HG03457 (cell line): Measurements from ENCODE around the gene DPPA5.
"Not testable (repeated sequence)": the region's sequence is repeated elsewhere in the genome, so short reads cannot be mapped to it uniquely, and the experiment has no call there.

Experiments
- ATAC-seq: cut with Tn5 transposase; IDR thresholded peaks from one replicate; pipeline ENCODE4 v1.9.1; 2021; ENCODE audit warnings: moderate number of reproducible peaks; ENCODE audit not compliant: unreplicated experiment

Gene DPPA5

GRCh38 chr6:73364549-73364948 lies 10.5 kb upstream of the DPPA5 start:
- ATAC-seq, result no peak

GRCh38 chr6:73364121-73364520 lies 10.0 kb upstream of the DPPA5 start:
- no peak for ATAC-seq

GRCh38 chr6:73363537-73363875 lies 9.4 kb upstream of the DPPA5 start:
- no peak for ATAC-seq

GRCh38 chr6:73362869-73363536 lies 8.9 kb upstream of the DPPA5 start:
- no peak for ATAC-seq

GRCh38 chr6:73362358-73362757 lies 8.3 kb upstream of the DPPA5 start, which contains the start of gene KHDC3L:
KHDC3L (plus strand) TSS chr6:73362658; CDS start chr6:73362730, 72 bp downstream.
- ATAC-seq, result no peak

- no peak for ATAC-seq
These were observed 4.8 kb downstream of the DPPA5 start for GRCh38 chr6:73349311-73349710.

- ATAC-seq, result no peak
These were observed 5.4 kb downstream of the DPPA5 start for GRCh38 chr6:73348550-73349204.

- no peak for ATAC-seq
These were observed 10.9 kb downstream of the DPPA5 start for GRCh38 chr6:73343164-73343563.

GRCh38 chr6:73342174-73342573 lies 11.9 kb downstream of the DPPA5 start:
- no peak for ATAC-seq

GRCh38 chr6:73341335-73341734 lies 12.7 kb downstream of the DPPA5 start:
- no peak for ATAC-seq

GRCh38 chr6:73340048-73340447 lies 14.0 kb downstream of the DPPA5 start:
- no peak for ATAC-seq

GRCh38 chr6:73339340-73339739 lies 14.7 kb downstream of the DPPA5 start:
- ATAC-seq, result no peak

GRCh38 chr6:73329201-73329600 lies 24.9 kb downstream of the DPPA5 start:
- no peak for ATAC-seq

GRCh38 chr6:73328790-73329189 lies 25.3 kb downstream of the DPPA5 start:
- no peak for ATAC-seq

- no peak for ATAC-seq
These were observed 28.4 kb downstream of the DPPA5 start for GRCh38 chr6:73325656-73326055.

GRCh38 chr6:73323323-73323722 lies 30.8 kb downstream of the DPPA5 start:
- no peak for ATAC-seq

GRCh38 chr6:73314577-73315492 lies 39.2 kb downstream of the DPPA5 start:
- no peak for ATAC-seq

GRCh38 chr6:73310503-73310845 lies 43.6 kb downstream of the DPPA5 start:
- ATAC-seq, result not testable (repeated sequence)

- ATAC-seq, result peak; percentile 99
These were observed 44.1 kb downstream of the DPPA5 start for GRCh38 chr6:73309785-73310502.

GRCh38 chr6:73309535-73309784 lies 44.6 kb downstream of the DPPA5 start:
- no peak for ATAC-seq

- no peak for ATAC-seq
These were observed 45.2 kb downstream of the DPPA5 start for GRCh38 chr6:73308712-73309534.
